HepG2 (cell line): ENCODE measurements around the gene PARK7. TPM values are rescaled to one million over a fixed set of nuclear protein-coding genes. Genes with fewer than 3 reads are reported as not detected.

Source experiments
- GPN1 ChIP-seq: sonication (generic); formaldehyde crosslinking; IDR thresholded peaks from 2 replicates; pipeline ENCODE4 v1.5.1; 2020; ENCODE audit warnings: missing genetic modification reagents, borderline replicate concordance
- KDM2A ChIP-seq: sonication (generic); formaldehyde crosslinking; IDR thresholded peaks from 2 replicates; pipeline ENCODE4 v1.4.0; 2020; ENCODE audit warnings: low read depth, missing genetic modification reagents, borderline replicate concordance
- KDM5B ChIP-seq: sonication (generic); formaldehyde crosslinking; IDR thresholded peaks from 2 replicates; pipeline ENCODE4 v1.4.0; 2020; ENCODE audit warnings: missing genetic modification reagents, mild to moderate bottlenecking, borderline replicate concordance
- KIAA2018 ChIP-seq: sonication (generic); formaldehyde crosslinking; IDR thresholded peaks from 2 replicates; pipeline ENCODE4 v1.5.0; 2020; ENCODE audit warnings: mild to moderate bottlenecking, missing genetic modification reagents, borderline replicate concordance
- MYPOP ChIP-seq: sonication (generic); formaldehyde crosslinking; IDR thresholded peaks from 2 replicates; pipeline ENCODE4 v1.8.1; 2023; ENCODE audit warnings: mild to moderate bottlenecking, moderate library complexity, missing genetic modification reagents
- POLR2G ChIP-seq: fragments of 200-400 bp; formaldehyde crosslinking; IDR thresholded peaks from 2 replicates; pipeline ENCODE4 v1.6.1; 2018; ENCODE audit warnings: mild to moderate bottlenecking, low read depth, low read length, moderate library complexity
- SMAD9 ChIP-seq: sonication (generic); formaldehyde crosslinking; IDR thresholded peaks from 2 replicates; pipeline ENCODE4 v1.5.1; 2020; ENCODE audit warnings: mild to moderate bottlenecking, missing genetic modification reagents
- ZNF101 ChIP-seq: sonication (generic); formaldehyde crosslinking; IDR thresholded peaks from 2 replicates; pipeline ENCODE4 v1.4.0; 2020; ENCODE audit warnings: mild to moderate bottlenecking, low read depth, missing genetic modification reagents, borderline replicate concordance
- ZNF646 ChIP-seq: sonication (generic); formaldehyde crosslinking; IDR thresholded peaks from 2 replicates; pipeline ENCODE4 v1.9.0; 2021; ENCODE audit warnings: mild to moderate bottlenecking, missing genetic modification reagents
- polyA plus RNA-seq, 8 experiments: library from polyadenylated mRNA; depleted of rRNA in 3 of 8; stranded (reverse) in 7 of 8; unstranded in 1 of 8; fragments of >200 nt; fragmentation: Illumina TruSeq in 4 of 8; extraction: Trizol in 4 of 8; gene quantifications; 2 replicates each; pipeline versions ENCODE4 v1.2.1 to v1.2.3, GENCODE V29; 2011 to 2016; ENCODE audit warnings: low read depth in 4 of 8, missing spikeins in 1 of 8, mixed read lengths in 1 of 8; ENCODE audit not compliant: insufficient read depth in 1 of 8
- total RNA-seq, 5 experiments: library from RNA; depleted of rRNA; stranded (reverse); fragments of >200 nt; fragmentation: Illumina TruSeq; extraction: Trizol; gene quantifications; 2 replicates each; pipeline ENCODE4 v1.2.3, GENCODE V29; 2016; ENCODE audit warnings: low read depth in 1 of 5

Gene PARK7
- total and polyA plus RNA-seq, 2 of the 13 experiments (the other 11 are each of a cell fraction or from before 2014, with no cell fraction given): 212 to 296 TPM

GRCh38 chr1:8015036-8015808 is 53.7 kb downstream of the PARK7 start (continued):
- TF ChIP-seq ZNF646 (no peak), KDM2A (CRISPR knock-in tag) (no peak), KDM5B (CRISPR knock-in tag) (no peak), SMAD9 (no peak), GPN1 (CRISPR knock-in tag) (no peak), ZNF101 (no peak), KIAA2018 (no peak), POLR2G (peak; percentile 46; the same call in 1 of the 2 replicates), MYPOP (CRISPR knock-in tag) (no peak; the same call in 1 of the 2 replicates)
